GM19463 (cell line): ENCODE measurements around the gene GALK1.
"Not testable (repeated sequence)": the region's sequence is repeated elsewhere in the genome, so short reads cannot be mapped to it uniquely, and the experiment has no call there.

ENCODE experiments used
- ATAC-seq: cut with Tn5 transposase; IDR thresholded peaks from one replicate; pipeline ENCODE4 v1.9.1; 2021; ENCODE audit warnings: mild to moderate bottlenecking, moderate library complexity; ENCODE audit not compliant: unreplicated experiment

Gene GALK1

GRCh38 chr17:75784473-75785015, 19.6 kb upstream of the GALK1 start, which contains the start of gene UNK:
TSS of gene UNK (plus strand) at chr17:75784806. CDS start at chr17:75784881, 75 bp downstream.
- peak; percentile 50 for ATAC-seq

- peak; percentile 1 for ATAC-seq
These were observed 18.9 kb upstream of the GALK1 start for GRCh38 chr17:75783803-75784472.

- ATAC-seq, result no peak
These were observed 18.2 kb upstream of the GALK1 start for GRCh38 chr17:75783069-75783783.

- no peak for ATAC-seq
These were observed 15.2 kb upstream of the GALK1 start for GRCh38 chr17:75779987-75780889.

GRCh38 chr17:75779250-75779986, 14.4 kb upstream of the GALK1 start:
- peak; percentile 66 for ATAC-seq

- peak; percentile 5 for ATAC-seq
These were observed 13.9 kb upstream of the GALK1 start for GRCh38 chr17:75778861-75779249.

GRCh38 chr17:75778066-75778860, 13.3 kb upstream of the GALK1 start:
- not testable (repeated sequence) for ATAC-seq

GRCh38 chr17:75777296-75777922, 12.4 kb upstream of the GALK1 start:
- no peak for ATAC-seq

- no peak for ATAC-seq
These were observed 11.6 kb upstream of the GALK1 start for GRCh38 chr17:75776386-75777295.

- ATAC-seq, result no peak
These were observed 10.1 kb upstream of the GALK1 start for GRCh38 chr17:75774991-75775668.

GRCh38 chr17:75774471-75774990, 9.5 kb upstream of the GALK1 start:
- ATAC-seq, result no peak

- no peak for ATAC-seq
These were observed 8.9 kb upstream of the GALK1 start for GRCh38 chr17:75773808-75774470.

GRCh38 chr17:75773121-75773807, 8.3 kb upstream of the GALK1 start:
- no peak for ATAC-seq

GRCh38 chr17:75771334-75772281, 6.6 kb upstream of the GALK1 start:
- ATAC-seq, result no peak

GRCh38 chr17:75769536-75769935, 4.5 kb upstream of the GALK1 start:
- ATAC-seq, result no peak
